ENCODE measurements around the gene TNFSF4.
A peak's percentile ranks its signal among the peaks of the same experiment; 100 is the strongest.

TNFSF4 gene

GRCh38 chr1:173210716-173211231 lies 3.6 kb upstream of the TNFSF4 start:
- ATAC-seq (ENCODE audit: low read depth) (no peak), DNase-seq (ENCODE audit: low spot score) (no peak)
- H3K36me3 ChIP-seq (ENCODE audit: low read depth): no peaks in the 10 kb centered on the region
- H3K4me3 ChIP-seq (ENCODE audit: severe bottlenecking): no peak overlapping the region
- no peaks in the 10 kb centered on the region for H3K9me3 ChIP-seq (ENCODE audit: severe bottlenecking)
- H3K4me1 ChIP-seq (ENCODE audit: insufficient read depth, poor library complexity, severe bottlenecking): peaks cover 1% of the 10 kb centered on the region
- no peaks in the 10 kb centered on the region for H3K27me3 ChIP-seq (ENCODE audit: insufficient read depth, poor library complexity, severe bottlenecking)
- no peak for TF ChIP-seq CTCF (IDR thresholded peaks at IDR 0.05; ENCODE audit: poor library complexity, severe bottlenecking)
- no peak overlapping the region for H3K27ac ChIP-seq (ENCODE audit: poor library complexity, severe bottlenecking)

GRCh38 chr1:173210283-173210682 lies 3.2 kb upstream of the TNFSF4 start:
- no peak for TF ChIP-seq CTCF (IDR thresholded peaks at IDR 0.05; ENCODE audit: poor library complexity, severe bottlenecking)
- Histone ChIP-seq H3K36me3 (ENCODE audit: low read depth) (no peaks in the 10 kb centered on the region), H3K9me3 (ENCODE audit: severe bottlenecking) (no peaks in the 10 kb centered on the region), H3K27ac (ENCODE audit: poor library complexity, severe bottlenecking) (no peak overlapping the region), H3K27me3 (ENCODE audit: insufficient read depth, poor library complexity, severe bottlenecking) (no peaks in the 10 kb centered on the region), H3K4me3 (ENCODE audit: severe bottlenecking) (no peak overlapping the region), H3K4me1 (ENCODE audit: insufficient read depth, poor library complexity, severe bottlenecking) (peaks cover 6% of the 10 kb centered on the region)
- ATAC-seq (ENCODE audit: low read depth): no peak
- DNase-seq (ENCODE audit: low spot score): no peak

- Histone ChIP-seq H3K4me3 (ENCODE audit: severe bottlenecking) (no peak overlapping the region), H3K27ac (ENCODE audit: poor library complexity, severe bottlenecking) (no peak overlapping the region), H3K27me3 (ENCODE audit: insufficient read depth, poor library complexity, severe bottlenecking) (no peaks in the 10 kb centered on the region), H3K36me3 (ENCODE audit: low read depth) (no peaks in the 10 kb centered on the region), H3K4me1 (ENCODE audit: insufficient read depth, poor library complexity, severe bottlenecking) (peaks cover 6% of the 10 kb centered on the region), H3K9me3 (ENCODE audit: severe bottlenecking) (no peaks in the 10 kb centered on the region)
- TF ChIP-seq CTCF (IDR thresholded peaks at IDR 0.05; ENCODE audit: poor library complexity, severe bottlenecking): no peak
- DNase-seq (ENCODE audit: low spot score) (no peak), ATAC-seq (ENCODE audit: low read depth) (no peak)
These were observed 1.7 kb upstream of the TNFSF4 start for GRCh38 chr1:173208868-173209267.

- Histone ChIP-seq H3K4me3 (ENCODE audit: severe bottlenecking) (no peak overlapping the region), H3K4me1 (ENCODE audit: insufficient read depth, poor library complexity, severe bottlenecking) (peaks cover 6% of the 10 kb centered on the region), H3K27me3 (ENCODE audit: insufficient read depth, poor library complexity, severe bottlenecking) (no peaks in the 10 kb centered on the region), H3K9me3 (ENCODE audit: severe bottlenecking) (no peaks in the 10 kb centered on the region), H3K27ac (ENCODE audit: poor library complexity, severe bottlenecking) (no peak overlapping the region), H3K36me3 (ENCODE audit: low read depth) (no peaks in the 10 kb centered on the region)
- no peak for ATAC-seq (ENCODE audit: low read depth)
- no peak for TF ChIP-seq CTCF (IDR thresholded peaks at IDR 0.05; ENCODE audit: poor library complexity, severe bottlenecking)
- no peak for DNase-seq (ENCODE audit: low spot score)
These were observed 1.0 kb upstream of the TNFSF4 start for GRCh38 chr1:173208146-173208545.

- Histone ChIP-seq H3K27ac (ENCODE audit: poor library complexity, severe bottlenecking) (no peak overlapping the region), H3K4me3 (ENCODE audit: severe bottlenecking) (no peak overlapping the region), H3K36me3 (ENCODE audit: low read depth) (no peaks in the 10 kb centered on the region), H3K27me3 (ENCODE audit: insufficient read depth, poor library complexity, severe bottlenecking) (no peaks in the 10 kb centered on the region), H3K4me1 (ENCODE audit: insufficient read depth, poor library complexity, severe bottlenecking) (peaks cover 6% of the 10 kb centered on the region), H3K9me3 (ENCODE audit: severe bottlenecking) (no peaks in the 10 kb centered on the region)
- ATAC-seq (ENCODE audit: low read depth) (peak; percentile 31; the same call in 1 of the 3 replicates), DNase-seq (ENCODE audit: low spot score) (no peak)
- no peak for TF ChIP-seq CTCF (IDR thresholded peaks at IDR 0.05; ENCODE audit: poor library complexity, severe bottlenecking)
These were observed 1.7 kb downstream of the TNFSF4 start for GRCh38 chr1:173205146-173206051.
